Osteocyte (in vitro differentiated cells): ENCODE data around the gene C12orf76. TPM values are rescaled to one million over a fixed set of nuclear protein-coding genes. Genes with fewer than 3 reads are reported as not detected.
"Not testable (repeated sequence)": the region's sequence is repeated elsewhere in the genome, so short reads cannot be mapped to it uniquely, and the experiment has no call there.

ENCODE experiments used
- DNase-seq: peaks from one replicate; pipeline ENCODE4 v3.0.0; 2021; ENCODE audit warnings: mixed read lengths; ENCODE audit not compliant: unreplicated experiment; ENCODE audit errors: extremely low spot score
- H3K27ac Mint-ChIP-seq: one replicate; pipeline ENCODE4 v1.8.0; 2021; ENCODE audit warnings: mild to moderate bottlenecking, mixed read lengths; ENCODE audit not compliant: unreplicated experiment
- H3K27me3 Mint-ChIP-seq: one replicate; pipeline ENCODE4 v1.8.0; 2021; ENCODE audit warnings: mixed read lengths; ENCODE audit not compliant: unreplicated experiment
- H3K36me3 Mint-ChIP-seq: one replicate; pipeline ENCODE4 v1.8.0; 2021; ENCODE audit warnings: mixed read lengths; ENCODE audit not compliant: unreplicated experiment
- H3K4me1 Mint-ChIP-seq: one replicate; pipeline ENCODE4 v1.8.0; 2021; ENCODE audit warnings: mixed read lengths; ENCODE audit not compliant: unreplicated experiment
- H3K4me3 Mint-ChIP-seq: one replicate; pipeline ENCODE4 v1.8.0; 2021; ENCODE audit warnings: mild to moderate bottlenecking, moderate library complexity, mixed read lengths; ENCODE audit not compliant: unreplicated experiment
- H3K9me3 Mint-ChIP-seq: one replicate; pipeline ENCODE4 v1.8.0; 2021; ENCODE audit warnings: mixed read lengths; ENCODE audit not compliant: unreplicated experiment
- total RNA-seq: library from RNA; stranded (reverse); gene quantifications from 2 replicates; pipeline ENCODE4 v1.2.1, GENCODE V29; 2021
- TF ChIP-seq, protein P1 (sequence below): fragments of 200-600 bp; sonication (generic); IDR thresholded peaks from 2 replicates; pipeline ENCODE4 v1.5.0; 2021; ENCODE audit warnings: antibody characterized with exemption, mild to moderate bottlenecking, moderate library complexity

The C12orf76 gene
- total RNA-seq, 1 donor from 2014 or later: 13.7 TPM

DNA sequence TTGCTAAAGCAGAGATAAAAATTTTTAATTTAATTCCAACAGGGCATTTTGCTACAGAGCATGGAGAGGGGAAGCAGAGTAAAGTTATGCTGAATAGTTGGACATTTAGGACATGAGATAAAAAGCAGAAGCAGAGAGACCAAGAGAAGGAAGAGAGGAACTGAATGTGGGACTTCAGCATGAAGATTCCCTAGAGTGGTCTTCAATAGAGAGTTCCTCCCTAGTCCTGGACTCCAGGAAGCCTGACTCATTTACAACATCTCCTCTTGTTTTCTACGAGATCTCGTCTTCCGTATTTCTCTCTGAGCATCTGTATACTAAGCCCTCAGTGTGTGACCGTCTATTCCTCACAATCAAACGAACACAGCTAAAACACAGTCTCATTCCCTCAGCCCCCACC lies 40.6 kb upstream of the C12orf76 start:
- Mint-ChIP-seq H3K9me3 (no peaks in the 10 kb centered on the region), H3K27me3 (peaks cover 38% of the 10 kb centered on the region), H3K27ac (no peak overlapping the region), H3K36me3 (no peaks in the 10 kb centered on the region), H3K4me1 (no peaks in the 10 kb centered on the region), H3K4me3 (no peak overlapping the region)
- DNase-seq: no peak
- TF ChIP-seq, protein P1, sequence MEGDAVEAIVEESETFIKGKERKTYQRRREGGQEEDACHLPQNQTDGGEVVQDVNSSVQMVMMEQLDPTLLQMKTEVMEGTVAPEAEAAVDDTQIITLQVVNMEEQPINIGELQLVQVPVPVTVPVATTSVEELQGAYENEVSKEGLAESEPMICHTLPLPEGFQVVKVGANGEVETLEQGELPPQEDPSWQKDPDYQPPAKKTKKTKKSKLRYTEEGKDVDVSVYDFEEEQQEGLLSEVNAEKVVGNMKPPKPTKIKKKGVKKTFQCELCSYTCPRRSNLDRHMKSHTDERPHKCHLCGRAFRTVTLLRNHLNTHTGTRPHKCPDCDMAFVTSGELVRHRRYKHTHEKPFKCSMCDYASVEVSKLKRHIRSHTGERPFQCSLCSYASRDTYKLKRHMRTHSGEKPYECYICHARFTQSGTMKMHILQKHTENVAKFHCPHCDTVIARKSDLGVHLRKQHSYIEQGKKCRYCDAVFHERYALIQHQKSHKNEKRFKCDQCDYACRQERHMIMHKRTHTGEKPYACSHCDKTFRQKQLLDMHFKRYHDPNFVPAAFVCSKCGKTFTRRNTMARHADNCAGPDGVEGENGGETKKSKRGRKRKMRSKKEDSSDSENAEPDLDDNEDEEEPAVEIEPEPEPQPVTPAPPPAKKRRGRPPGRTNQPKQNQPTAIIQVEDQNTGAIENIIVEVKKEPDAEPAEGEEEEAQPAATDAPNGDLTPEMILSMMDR: no peak

DNA sequence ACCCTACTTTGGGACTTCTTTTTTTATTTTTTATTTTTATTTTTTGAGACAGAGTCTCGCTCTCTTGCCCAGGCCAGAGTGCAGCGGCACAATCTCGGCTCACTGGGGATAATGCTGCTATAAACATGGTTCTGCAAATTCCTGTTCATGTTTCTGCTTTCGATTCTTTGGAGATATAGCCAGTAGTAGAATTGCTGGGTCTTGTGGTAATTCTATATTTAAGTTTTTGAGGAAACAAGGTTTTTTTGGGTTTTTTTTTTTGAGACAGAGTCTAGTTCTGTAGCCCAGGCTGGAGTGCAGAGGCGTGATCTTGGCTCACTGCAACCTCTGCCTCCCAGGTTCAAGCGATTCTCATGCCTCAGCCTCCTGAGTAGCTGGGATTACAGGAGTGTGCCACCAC lies 39.9 kb upstream of the C12orf76 start:
- not testable (repeated sequence) for H3K4me3 Mint-ChIP-seq

DNA sequence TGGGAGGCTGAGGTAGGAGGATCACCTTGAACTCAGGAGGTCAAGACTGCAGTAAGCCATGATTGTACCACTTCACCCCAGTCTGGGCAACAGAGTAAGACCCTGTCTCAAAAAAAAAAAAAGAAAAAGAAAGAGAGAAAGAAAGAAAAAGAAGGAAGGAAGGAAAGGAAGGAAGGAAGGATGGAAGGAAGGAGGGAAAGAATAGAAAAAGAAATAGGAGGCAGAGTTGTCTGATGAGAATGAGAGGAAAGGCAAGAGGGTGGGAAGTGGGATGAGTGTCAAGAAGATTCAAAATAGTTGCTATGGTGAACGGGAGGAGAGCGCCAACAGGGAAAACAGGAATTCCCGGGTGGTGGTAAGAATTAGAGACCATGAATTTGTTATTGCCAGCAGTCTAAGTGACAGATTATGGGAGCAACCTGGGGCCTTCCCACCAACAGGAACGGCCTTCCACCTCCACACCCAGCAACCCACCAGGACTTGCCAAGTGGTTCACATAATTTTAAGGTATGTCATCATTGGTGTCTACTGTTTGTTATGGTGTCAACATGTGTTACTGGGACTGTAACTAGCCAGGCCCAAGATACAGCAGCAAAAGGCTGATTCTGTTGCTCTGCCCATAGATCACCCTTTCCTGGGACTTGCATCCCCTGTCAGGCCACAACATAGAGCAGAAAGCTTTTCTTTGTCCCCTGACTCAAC lies 36.1 kb upstream of the C12orf76 start:
- no peak for DNase-seq
- TF ChIP-seq, protein P1: no peak
- Mint-ChIP-seq H3K27ac (no peak overlapping the region), H3K4me1 (peaks cover 3% of the 10 kb centered on the region), H3K4me3 (no peak overlapping the region), H3K36me3 (no peaks in the 10 kb centered on the region), H3K9me3 (no peaks in the 10 kb centered on the region), H3K27me3 (peaks cover 22% of the 10 kb centered on the region)

More for the DNA sequence above, 39.9 kb upstream of the C12orf76 start:
- not testable (repeated sequence) for DNase-seq, H3K27ac Mint-ChIP-seq, H3K4me1 Mint-ChIP-seq, H3K36me3 Mint-ChIP-seq, H3K9me3 Mint-ChIP-seq
- H3K27me3 Mint-ChIP-seq: peaks cover 35% of the 10 kb centered on the region

DNA sequence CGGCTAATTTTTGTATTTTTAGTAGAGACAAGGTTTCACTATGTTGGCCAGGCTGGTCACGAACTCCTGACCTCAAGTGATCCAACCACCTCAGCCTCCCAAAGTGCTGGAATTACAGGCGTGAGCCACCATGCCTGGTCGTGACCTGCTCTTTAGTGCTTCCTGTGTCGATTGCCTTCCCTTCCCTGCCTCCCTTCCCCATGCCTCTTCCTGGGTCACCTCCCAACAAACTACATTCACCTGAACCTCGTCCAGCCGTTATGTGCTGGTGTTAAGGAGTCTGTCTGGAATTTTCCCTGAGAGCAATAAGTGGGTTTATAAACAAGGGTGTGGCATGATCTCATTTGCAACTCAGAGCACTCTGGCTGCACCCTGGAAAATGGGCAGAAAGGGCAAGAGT lies 32.1 kb upstream of the C12orf76 start:
- DNase-seq: no peak
- no peaks in the 10 kb centered on the region for H3K9me3 Mint-ChIP-seq
- no peak overlapping the region for H3K27ac Mint-ChIP-seq
- no peak overlapping the region for H3K4me3 Mint-ChIP-seq
- TF ChIP-seq, protein P1: no peak
- H3K27me3 Mint-ChIP-seq: peaks cover 8% of the 10 kb centered on the region
- H3K4me1 Mint-ChIP-seq: peaks cover 3% of the 10 kb centered on the region
- H3K36me3 Mint-ChIP-seq: no peaks in the 10 kb centered on the region

DNA sequence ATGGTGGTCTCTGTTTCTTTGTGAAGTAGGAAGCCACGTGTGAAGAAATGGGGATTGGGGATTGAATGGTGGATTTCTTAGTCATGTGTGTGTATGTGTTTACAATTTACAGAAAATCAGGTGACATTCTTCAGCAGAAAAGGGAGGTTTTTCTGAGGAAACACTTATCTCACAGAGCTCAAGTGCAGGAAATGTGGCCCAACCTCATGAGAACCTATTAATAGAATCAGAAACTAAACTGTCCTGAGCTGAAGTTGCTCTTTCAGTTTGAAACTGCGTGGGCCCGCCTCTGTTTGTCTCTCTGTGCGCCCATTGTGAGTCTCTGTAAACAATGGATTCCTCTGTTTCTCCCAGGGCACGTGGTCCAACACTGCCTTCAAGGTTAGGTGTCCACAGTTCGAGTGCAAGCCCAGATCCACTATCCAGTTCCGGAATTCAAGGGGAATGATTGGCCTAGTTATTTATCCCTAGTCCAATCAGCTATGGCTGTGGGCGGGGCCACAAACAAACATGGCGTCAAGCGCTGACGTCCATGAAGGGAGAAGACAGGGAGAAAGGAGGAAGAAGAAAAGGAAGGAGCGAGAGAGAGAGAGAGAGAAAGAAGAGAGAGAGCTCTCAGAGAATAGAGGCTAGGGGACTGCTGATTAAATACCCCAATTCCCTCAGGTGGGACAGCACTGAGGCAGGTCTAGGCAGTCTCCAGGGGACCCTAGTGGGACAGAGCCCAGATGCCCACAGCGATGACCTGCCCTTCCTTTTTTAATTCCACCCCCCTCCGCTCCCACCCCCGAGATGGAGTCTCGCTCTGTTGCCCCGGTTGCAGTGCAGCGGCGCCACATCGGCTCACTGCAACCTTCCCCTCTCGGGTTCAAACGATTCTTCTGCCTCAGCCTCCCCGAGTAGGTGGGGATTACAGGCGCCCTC lies 31.4 kb upstream of the C12orf76 start:
- no peak overlapping the region for H3K27ac Mint-ChIP-seq
- TF ChIP-seq, protein P1: no peak
- no peaks in the 10 kb centered on the region for H3K9me3 Mint-ChIP-seq
- peaks cover 3% of the 10 kb centered on the region for H3K4me1 Mint-ChIP-seq
- peaks cover 5% of the 10 kb centered on the region for H3K27me3 Mint-ChIP-seq
- H3K36me3 Mint-ChIP-seq: no peaks in the 10 kb centered on the region
- H3K4me3 Mint-ChIP-seq: no peak overlapping the region
- no peak for DNase-seq
